Coronary artery (tissue), 2 donors: Measurements from ENCODE around the gene FAM199X.
"Not testable (repeated sequence)": the region's sequence is repeated elsewhere in the genome, so short reads cannot be mapped to it uniquely, and the experiment has no call there.

Experiments used
- DNase-seq: peaks from one replicate; pipeline ENCODE4 v3.0.0-alpha.2; 2017; ENCODE audit warnings: low spot score
- H3K27ac ChIP-seq, 2 donors: fragments of 200-600 bp; sonication (generic); one replicate each; pipeline ENCODE4 v1.5.1; 2016 to 2019
- H3K4me3 ChIP-seq: fragments of 200-600 bp; sonication (generic); 2 replicates; pipeline ENCODE4 v1.5.1; 2016; ENCODE audit warnings: mild to moderate bottlenecking, moderate library complexity
- CTCF ChIP-seq: fragments of 200-600 bp; sonication (generic); IDR thresholded peaks from one replicate; pipeline ENCODE4 v1.5.1; 2019; ENCODE audit warnings: antibody characterized with exemption

The FAM199X gene

GRCh38 chrX:104211187-104211586 is 44.9 kb downstream of the FAM199X start:
- Histone ChIP-seq H3K4me3 (no peak overlapping the region), H3K27ac (no peak overlapping the region)
- no peak for TF ChIP-seq CTCF
- no peak for DNase-seq

- H3K4me3 ChIP-seq, DNase-seq: not testable (repeated sequence)
Observed at GRCh38 chrX:104230060-104230459, 63.8 kb downstream of the FAM199X start.

More at GRCh38 chrX:104230060-104230459, 63.8 kb downstream of the FAM199X start:
- not testable (repeated sequence) for H3K27ac ChIP-seq
